Osteocyte (in vitro differentiated cells): ENCODE measurements around the gene RAD51B. TPM values are rescaled to one million over a fixed set of nuclear protein-coding genes. Genes with fewer than 3 reads are reported as not detected.

Experiments used
- DNase-seq: peaks from one replicate; pipeline ENCODE4 v3.0.0; 2021; ENCODE audit warnings: mixed read lengths; ENCODE audit not compliant: unreplicated experiment; ENCODE audit errors: extremely low spot score
- H3K27ac Mint-ChIP-seq: one replicate; pipeline ENCODE4 v1.8.0; 2021; ENCODE audit warnings: mild to moderate bottlenecking, mixed read lengths; ENCODE audit not compliant: unreplicated experiment
- H3K27me3 Mint-ChIP-seq: one replicate; pipeline ENCODE4 v1.8.0; 2021; ENCODE audit warnings: mixed read lengths; ENCODE audit not compliant: unreplicated experiment
- H3K36me3 Mint-ChIP-seq: one replicate; pipeline ENCODE4 v1.8.0; 2021; ENCODE audit warnings: mixed read lengths; ENCODE audit not compliant: unreplicated experiment
- H3K4me1 Mint-ChIP-seq: one replicate; pipeline ENCODE4 v1.8.0; 2021; ENCODE audit warnings: mixed read lengths; ENCODE audit not compliant: unreplicated experiment
- H3K4me3 Mint-ChIP-seq: one replicate; pipeline ENCODE4 v1.8.0; 2021; ENCODE audit warnings: mild to moderate bottlenecking, moderate library complexity, mixed read lengths; ENCODE audit not compliant: unreplicated experiment
- H3K9me3 Mint-ChIP-seq: one replicate; pipeline ENCODE4 v1.8.0; 2021; ENCODE audit warnings: mixed read lengths; ENCODE audit not compliant: unreplicated experiment
- total RNA-seq: library from RNA; stranded (reverse); gene quantifications from 2 replicates; pipeline ENCODE4 v1.2.1, GENCODE V29; 2021
- TF ChIP-seq, protein P1 (sequence below): fragments of 200-600 bp; sonication (generic); IDR thresholded peaks from 2 replicates; pipeline ENCODE4 v1.5.0; 2021; ENCODE audit warnings: antibody characterized with exemption, mild to moderate bottlenecking, moderate library complexity

The RAD51B gene
- total RNA-seq, 1 donor from 2014 or later: 12.7 TPM

DNA sequence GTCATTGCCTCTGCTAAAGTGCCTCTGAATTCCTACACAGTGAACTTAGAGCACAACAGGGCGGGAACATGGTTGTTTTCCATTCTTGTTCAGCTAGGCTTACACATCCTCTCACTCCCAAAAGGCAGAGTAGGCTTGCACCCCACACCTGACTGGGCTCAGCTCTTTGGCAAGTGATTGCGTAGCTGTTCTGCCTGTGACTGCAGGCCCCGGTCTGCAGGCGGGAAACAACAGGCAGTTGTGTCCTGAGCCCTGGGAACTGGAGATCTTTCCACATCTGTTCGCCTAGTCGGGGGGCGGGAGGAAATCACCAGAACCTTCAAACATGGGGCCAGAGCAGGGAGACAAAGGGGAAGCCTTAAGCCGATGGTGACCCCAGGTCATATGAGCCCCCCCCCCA is 698.6 kb downstream of the RAD51B start:
- TF ChIP-seq, protein P1, sequence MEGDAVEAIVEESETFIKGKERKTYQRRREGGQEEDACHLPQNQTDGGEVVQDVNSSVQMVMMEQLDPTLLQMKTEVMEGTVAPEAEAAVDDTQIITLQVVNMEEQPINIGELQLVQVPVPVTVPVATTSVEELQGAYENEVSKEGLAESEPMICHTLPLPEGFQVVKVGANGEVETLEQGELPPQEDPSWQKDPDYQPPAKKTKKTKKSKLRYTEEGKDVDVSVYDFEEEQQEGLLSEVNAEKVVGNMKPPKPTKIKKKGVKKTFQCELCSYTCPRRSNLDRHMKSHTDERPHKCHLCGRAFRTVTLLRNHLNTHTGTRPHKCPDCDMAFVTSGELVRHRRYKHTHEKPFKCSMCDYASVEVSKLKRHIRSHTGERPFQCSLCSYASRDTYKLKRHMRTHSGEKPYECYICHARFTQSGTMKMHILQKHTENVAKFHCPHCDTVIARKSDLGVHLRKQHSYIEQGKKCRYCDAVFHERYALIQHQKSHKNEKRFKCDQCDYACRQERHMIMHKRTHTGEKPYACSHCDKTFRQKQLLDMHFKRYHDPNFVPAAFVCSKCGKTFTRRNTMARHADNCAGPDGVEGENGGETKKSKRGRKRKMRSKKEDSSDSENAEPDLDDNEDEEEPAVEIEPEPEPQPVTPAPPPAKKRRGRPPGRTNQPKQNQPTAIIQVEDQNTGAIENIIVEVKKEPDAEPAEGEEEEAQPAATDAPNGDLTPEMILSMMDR: no peak
- no peak for DNase-seq
- peaks cover 1% of the 10 kb centered on the region for H3K36me3 Mint-ChIP-seq
- H3K4me1 Mint-ChIP-seq: peaks cover 35% of the 10 kb centered on the region
- H3K27ac Mint-ChIP-seq: no peak overlapping the region
- H3K9me3 Mint-ChIP-seq: no peaks in the 10 kb centered on the region
- no peak overlapping the region for H3K4me3 Mint-ChIP-seq
- H3K27me3 Mint-ChIP-seq: peaks cover 1% of the 10 kb centered on the region

DNA sequence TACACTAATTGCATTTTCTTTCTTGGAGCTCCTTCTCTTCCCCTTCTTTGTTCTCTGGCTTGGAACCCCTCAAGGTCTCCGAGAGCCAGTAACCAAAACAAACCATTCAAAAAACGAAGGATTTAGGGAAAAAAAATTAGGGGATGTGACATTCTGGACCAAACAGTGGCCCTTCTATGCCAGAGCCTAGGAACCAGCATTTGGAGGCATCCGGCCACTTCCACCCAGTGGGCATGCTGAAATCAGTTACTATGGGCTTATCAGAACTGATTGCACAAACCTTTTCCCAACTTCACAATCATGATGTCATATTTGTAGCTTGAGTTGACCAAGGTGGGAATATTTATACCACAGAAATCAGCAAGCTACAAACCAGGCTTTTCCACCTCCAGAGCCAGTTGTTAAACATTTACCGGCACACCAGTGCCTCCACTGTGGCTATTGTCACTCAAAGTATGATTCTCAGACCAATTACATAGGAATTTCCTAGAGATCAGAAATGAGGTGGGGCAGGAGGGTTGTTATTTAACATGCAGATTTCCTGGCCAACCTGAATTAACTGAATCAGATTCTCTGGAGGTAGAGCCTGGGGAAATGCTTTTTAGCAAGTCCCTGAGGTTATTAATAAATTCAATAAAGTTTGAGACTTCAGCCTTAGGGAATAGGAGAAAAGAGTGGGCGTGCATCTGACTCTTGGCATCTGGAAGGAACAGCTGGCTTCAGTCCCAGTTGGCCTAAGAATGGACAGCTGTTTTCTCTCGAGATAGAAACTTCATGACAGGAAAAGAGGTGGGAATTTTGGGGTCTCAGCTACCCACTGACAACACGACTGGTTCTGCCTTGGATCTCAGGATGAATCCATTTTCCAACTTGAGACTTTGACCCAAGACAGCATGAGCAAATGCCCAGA is 699.4 kb downstream of the RAD51B start:
- TF ChIP-seq, protein P1: no peak
- H3K4me3 Mint-ChIP-seq: no peak overlapping the region
- peaks cover 40% of the 10 kb centered on the region for H3K4me1 Mint-ChIP-seq
- H3K27me3 Mint-ChIP-seq: peaks cover 1% of the 10 kb centered on the region
- H3K27ac Mint-ChIP-seq: no peak overlapping the region
- no peaks in the 10 kb centered on the region for H3K9me3 Mint-ChIP-seq
- H3K36me3 Mint-ChIP-seq: peaks cover 1% of the 10 kb centered on the region
- no peak for DNase-seq

DNA sequence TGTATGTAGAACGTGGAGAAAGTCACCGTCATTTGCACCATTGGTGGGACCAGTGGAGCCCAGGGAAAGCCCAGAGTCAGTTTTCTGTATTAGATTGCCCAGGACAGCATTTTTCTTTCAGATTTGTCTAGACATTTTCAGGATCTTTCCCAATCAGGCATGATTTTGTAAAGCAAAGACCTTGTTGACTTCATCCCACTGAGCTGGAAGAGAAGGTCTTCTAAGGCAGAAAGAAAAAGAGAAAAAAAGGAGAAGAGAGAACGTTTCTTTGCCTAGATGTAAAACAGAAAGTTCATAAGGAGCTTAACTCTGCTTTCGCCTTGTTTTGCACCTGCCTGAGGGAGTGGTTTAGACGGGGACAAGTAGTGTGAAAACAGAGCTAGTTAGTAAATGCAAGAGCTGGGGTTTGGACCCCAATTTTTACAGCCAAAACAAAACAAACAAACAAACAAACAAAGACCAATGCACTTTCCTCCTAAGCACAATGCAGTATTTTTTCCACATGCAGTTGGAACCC is 700.1 kb downstream of the RAD51B start:
- no peak for DNase-seq
- peaks cover 38% of the 10 kb centered on the region for H3K4me1 Mint-ChIP-seq
- TF ChIP-seq, protein P1: no peak
- H3K4me3 Mint-ChIP-seq: no peak overlapping the region
- no peaks in the 10 kb centered on the region for H3K9me3 Mint-ChIP-seq
- H3K27me3 Mint-ChIP-seq: peaks cover 1% of the 10 kb centered on the region
- no peak overlapping the region for H3K27ac Mint-ChIP-seq
- peaks cover 1% of the 10 kb centered on the region for H3K36me3 Mint-ChIP-seq

DNA sequence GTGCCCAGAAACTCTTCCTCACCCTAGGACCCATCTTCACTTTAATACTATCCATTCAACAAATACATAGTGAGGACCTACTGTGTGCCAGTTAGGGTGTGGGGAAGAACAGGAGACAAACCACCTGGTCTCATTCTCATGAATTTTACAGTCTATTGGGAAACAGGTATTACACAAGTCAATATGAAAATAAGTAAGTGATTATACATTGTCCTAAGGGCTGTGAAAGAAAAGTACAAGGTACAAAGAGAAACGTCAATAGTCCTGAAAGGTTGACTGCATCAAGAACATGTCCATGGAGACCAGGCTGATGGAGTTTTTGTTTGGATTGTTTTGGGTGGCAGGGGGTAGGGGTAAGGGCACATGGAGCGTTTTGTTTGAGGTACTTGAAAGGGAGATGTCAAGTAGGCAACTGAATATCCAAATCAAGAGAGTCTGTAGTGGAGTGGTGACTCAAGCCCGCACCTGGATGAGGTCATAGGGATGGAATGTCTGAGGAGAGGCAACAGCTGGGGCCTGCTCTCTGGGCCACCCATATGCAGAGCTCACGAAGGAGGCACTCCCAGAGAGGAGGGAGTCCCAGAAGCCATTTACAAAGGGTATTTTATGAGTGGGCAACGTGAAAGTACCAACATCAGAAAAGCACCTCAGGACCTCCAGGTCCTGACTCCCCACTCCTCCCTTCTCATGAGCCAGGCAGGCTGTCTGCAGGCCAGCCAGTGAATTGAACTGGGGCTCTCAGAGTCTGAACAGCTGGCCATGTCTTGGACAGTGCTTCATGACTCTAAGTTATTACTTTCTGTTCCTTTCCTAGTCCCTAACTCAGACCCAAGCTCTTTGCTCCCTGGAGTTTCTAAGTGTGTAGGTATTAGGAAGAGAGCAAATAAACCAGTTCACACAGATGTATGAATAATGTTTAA is 701.3 kb downstream of the RAD51B start:
- Mint-ChIP-seq H3K9me3 (no peaks in the 10 kb centered on the region), H3K36me3 (peaks cover 1% of the 10 kb centered on the region), H3K27ac (no peak overlapping the region), H3K4me3 (no peak overlapping the region), H3K4me1 (peaks cover 38% of the 10 kb centered on the region), H3K27me3 (peaks cover 1% of the 10 kb centered on the region)
- DNase-seq: peak; percentile 23
- TF ChIP-seq, protein P1: no peak
